HG03575 (cell line): ENCODE data around the gene ANKRD29.
"Not testable (repeated sequence)": the region's sequence is repeated elsewhere in the genome, so short reads cannot be mapped to it uniquely, and the experiment has no call there.

Experiments
- ATAC-seq: cut with Tn5 transposase; IDR thresholded peaks from one replicate; pipeline ENCODE4 v1.9.1; 2021; ENCODE audit not compliant: unreplicated experiment, insufficient number of reproducible peaks, low FRiP score; ENCODE audit errors: extremely low read depth

The ANKRD29 gene

GRCh38 chr18:23650968-23651927 is 11.5 kb downstream of the ANKRD29 start:
- no peak for ATAC-seq

DNA sequence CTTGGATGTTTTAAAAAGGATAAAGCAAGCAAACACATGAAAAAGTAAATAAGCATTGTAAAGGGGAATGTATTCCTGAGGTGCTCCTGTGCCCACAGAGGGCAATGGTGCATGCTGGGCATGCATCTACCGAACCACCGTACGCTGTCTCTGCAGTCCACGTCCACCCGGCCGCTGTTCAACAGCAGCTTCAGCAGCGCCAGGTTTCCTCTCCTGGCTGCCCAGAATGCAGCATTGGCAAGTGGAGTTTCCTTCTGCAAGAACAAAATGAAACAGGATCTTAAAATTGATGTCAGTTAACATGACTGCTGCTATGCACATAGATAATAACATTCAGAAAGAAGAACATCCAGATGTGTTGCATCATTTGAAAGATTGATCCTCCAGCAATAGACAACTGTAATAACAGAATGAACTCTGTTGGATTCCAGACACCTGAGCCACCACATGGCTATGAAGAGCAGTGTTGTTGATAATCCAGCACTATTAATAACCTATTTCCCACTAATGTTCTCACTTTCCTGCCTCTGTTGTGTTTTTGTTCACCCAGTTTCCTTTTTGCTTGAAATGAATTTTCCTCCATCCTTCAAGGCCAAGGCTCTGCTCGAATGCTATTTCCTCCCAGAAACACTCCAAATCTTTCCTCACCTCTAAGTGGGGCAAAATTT is 13.6 kb downstream of the ANKRD29 start:
- no peak for ATAC-seq

DNA sequence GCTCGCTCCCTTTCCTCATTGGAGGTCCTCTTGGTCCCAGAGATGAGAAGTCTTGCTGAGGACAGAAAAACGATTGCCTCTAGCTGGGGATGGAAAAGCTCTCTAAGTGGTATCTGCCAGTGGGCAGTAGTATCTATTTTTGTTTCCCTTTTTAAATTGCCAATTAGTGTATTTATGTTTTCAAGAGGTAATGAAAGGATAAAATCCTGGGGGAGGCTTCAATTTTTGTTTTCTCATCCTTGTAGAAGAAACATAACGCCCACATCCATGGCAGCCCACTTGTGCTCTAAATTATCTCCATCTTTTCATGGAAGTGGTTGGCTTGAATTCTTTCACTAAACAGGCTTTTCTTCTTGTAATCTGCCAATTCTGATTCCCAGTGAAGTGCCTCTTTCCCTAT is 14.3 kb downstream of the ANKRD29 start:
- ATAC-seq, result no peak

GRCh38 chr18:23646282-23646681 is 16.4 kb downstream of the ANKRD29 start:
- no peak for ATAC-seq

DNA sequence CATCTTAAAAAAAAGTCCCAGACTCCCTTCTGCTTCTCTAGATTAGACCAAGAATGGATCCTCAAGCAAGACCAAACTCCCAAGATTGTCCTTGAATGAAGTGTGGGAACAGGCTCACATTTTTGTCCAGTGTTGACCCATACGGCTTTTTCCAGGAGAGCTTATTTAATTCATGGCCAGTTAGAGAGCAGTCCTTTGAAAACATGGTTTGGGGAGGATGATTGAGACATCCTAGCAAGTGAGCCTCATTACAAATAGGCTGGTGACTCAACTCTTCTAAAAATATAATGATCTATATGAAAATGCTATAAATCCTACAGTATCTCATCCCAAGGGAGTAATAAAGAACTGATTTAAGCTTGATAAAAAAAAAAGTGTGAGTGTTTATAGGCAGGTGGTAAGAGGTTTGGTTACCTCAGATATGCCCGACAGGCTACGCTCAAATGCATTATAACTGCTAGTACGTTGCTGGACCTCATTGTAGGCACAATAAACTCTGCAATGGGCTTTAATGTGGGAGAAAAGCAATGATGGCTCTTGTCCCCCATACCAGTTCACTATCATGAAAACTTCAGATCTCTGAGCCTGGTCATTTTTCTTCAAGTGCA is 17.0 kb downstream of the ANKRD29 start:
- no peak for ATAC-seq

- ATAC-seq, result no peak
These were observed 18.8 kb downstream of the ANKRD29 start for GRCh38 chr18:23643815-23644490.

DNA sequence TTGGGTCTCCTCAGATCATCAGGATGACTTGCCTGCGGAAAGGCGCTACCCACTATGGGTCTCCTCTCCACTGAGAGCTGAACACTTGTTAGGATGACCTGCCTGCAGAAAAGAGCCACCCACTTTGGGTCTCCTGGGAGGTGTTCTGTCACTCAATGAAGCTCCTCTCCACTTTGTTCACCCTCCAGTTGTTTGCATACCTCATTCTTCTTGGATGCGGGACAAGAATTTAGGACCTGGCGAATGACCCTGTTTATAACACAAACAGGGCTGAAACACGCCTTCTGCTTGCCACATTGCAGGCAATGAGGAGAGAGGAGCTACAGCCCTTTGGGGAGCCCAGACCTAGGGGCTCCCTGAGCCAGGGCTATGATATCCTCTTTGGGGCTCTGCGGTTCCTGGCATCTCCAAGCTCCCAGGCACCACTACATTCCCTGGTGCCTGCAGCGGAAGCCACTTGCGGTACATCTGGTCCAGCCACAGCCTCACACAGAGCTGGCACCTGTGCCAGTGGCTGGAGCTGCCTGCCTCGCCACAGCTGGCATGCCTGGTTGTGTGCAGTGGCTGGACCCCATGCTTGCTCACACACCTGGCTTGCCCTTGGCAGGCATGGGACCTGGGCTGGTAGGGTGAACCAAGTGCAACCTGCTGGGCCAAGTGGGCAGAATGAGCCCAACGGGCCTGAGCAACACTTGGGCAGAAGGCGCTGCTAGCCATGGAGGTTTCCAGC is 20.6 kb downstream of the ANKRD29 start:
- ATAC-seq, result no peak

GRCh38 chr18:23641143-23641720 is 21.5 kb downstream of the ANKRD29 start:
- ATAC-seq, result no peak

DNA sequence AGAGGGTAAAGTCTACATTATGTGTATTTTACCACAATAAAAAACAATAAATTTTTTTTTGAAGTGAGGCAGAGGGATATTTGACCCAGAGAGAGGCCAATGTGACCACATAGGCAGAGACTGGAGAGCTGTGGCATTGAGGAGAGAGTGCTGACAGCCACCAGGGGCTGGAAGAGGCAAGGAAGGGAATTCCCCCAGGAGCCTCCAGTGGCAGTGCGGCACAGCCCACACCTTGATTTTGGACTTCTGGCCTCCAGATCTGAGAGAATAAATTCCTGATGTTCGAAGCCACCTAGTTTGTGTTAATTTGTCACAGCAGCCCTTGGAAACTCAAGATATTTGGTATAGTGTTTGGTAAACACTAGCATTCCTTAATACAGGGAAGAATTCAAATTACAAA is 22.7 kb downstream of the ANKRD29 start:
- ATAC-seq, result no peak

GRCh38 chr18:23636433-23636832 is 26.3 kb downstream of the ANKRD29 start:
- ATAC-seq, result not testable (repeated sequence)

DNA sequence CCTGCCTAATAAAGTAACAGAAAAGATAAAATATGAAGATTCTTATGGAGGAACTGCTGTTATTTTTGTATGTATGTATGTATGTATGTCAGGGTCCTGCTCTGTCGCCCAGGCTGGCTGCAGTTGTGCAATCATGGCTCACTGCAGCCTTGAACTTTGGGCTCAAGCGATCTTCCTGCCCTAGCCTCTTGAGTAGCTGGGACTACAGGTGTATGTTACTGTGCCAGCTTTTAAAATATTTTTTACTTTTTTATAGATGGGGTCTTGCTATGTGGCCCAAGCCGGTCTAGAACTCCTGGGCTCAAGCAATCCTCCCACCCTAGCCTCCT is 26.7 kb downstream of the ANKRD29 start:
- ATAC-seq, result no peak

GRCh38 chr18:23635283-23636070 is 27.2 kb downstream of the ANKRD29 start:
- ATAC-seq, result no peak

DNA sequence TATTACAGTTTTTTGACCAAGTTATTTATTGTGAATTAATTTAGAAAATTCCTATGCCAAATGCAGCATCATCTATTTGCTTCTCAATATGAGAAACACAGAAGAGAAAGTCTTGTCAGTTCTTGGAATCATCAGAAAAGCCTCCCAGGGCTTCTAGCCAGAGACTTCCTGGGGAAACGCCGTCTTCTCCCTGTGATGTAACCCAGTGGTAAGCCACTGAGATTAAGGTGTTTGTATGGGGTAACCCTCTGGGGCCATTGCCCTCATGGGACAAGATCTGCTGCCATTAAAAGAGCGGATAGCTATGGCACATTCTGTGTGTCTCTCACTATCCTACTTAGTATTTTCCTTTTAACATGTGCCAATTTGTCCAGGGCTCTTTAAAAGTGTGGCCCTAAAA is 28.0 kb downstream of the ANKRD29 start:
- ATAC-seq, result no peak

DNA sequence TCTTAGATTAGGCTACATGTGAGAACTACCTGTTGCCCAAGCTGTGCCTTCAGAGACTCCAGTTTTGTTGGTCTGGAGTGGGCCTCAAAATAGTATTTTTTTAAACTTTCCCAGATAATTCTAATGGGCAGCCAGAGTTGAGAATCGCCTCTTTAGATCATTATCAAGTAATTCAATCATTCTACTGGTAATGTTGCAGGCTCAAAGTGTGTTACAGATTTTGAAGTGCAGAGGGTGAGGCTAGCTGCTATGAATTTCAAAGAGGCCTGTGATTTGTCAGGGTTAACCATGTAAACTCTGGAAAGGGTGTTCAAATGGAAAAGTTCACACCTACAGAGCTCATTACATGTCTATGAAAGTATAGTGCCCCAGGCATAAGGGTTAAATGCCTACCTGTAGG is 30.1 kb downstream of the ANKRD29 start:
- ATAC-seq, result no peak

DNA sequence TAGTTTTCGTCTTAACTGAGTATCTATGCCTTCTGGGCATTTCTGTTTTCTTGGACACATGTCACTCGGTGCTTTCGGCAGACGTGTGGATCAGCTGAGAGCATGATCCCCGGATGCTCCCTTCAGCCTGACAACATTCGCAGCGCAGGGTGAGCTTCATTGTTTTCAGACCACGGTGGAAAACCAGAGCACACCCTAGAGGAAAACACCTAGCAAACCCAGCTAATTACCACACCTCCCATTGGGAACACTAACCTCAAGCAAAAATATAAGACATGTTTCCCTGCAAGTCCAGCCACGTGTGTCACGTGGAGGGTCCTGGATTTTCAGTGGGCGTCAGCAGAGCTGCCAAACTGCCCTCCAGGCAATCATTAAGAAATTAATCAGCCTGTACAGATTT is 31.0 kb downstream of the ANKRD29 start:
- no peak for ATAC-seq

DNA sequence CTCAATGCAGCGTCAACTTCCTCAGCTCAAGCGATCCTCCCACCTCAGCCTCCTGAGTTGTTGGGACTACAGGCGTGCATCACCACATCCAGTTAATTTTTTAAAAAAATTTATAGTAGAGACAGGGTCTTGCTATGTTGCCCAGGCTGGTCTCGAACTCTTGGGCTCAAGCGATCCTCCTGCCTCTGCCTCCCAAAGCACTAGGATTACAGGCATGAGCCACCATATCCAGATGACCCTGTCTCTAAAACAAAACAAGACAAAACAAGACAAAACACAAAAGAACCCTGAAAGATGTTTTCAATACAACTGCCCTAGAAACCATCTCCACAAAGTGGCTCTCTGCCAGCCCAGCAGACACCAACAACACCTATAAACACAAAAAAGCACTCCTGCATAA is 31.4 kb downstream of the ANKRD29 start:
- no peak for ATAC-seq

DNA sequence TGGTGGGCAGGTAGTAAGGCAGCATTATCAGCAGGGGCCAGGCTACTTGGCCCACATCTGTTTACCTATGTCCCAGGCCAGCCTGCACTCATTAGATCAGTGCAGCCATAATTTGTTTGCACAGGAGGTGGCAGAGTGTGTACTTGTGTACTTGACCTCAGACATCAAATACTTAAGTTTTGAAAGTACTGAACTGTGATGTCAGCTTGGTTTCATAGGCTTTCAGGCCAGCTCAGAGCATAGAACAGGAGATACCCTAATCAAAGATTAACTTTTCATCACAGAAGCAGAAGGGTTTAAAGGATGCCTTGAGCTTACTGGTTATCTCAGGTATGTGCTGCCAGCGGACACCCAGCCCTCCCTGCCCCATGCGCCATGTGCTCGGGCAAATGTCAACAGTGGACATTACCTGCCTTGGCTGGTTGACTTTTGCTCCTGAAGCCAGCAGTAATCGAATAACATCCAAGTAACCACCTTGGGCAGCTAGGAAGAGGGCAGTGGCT is 33.2 kb downstream of the ANKRD29 start:
- ATAC-seq, result no peak

DNA sequence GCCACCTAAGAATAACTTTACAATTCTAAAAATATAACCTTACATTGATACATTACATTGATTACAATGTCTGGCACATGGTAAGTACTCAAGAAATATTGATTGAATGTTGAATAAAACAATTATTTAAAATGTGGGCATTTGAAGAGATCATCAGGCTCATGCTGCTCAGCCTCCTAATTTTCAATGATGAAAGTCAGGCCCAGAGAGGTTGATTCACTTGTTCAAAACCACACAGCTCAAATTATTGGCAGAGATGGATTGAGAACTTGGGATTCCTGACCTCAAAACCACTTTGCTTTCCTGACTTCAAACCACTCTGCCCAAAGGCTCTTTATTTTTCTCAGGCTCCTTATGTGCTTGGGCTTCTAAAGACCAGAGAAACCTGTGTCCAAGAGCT is 34.7 kb downstream of the ANKRD29 start:
- no peak for ATAC-seq
